Activated CD8-positive, alpha-beta memory T cell treated with anti-CD3 and anti-CD28 coated beads, Interleukin-2, amount 50 U/mL, for 1 hour (primary cell): ENCODE measurements around the gene SLC66A1.
"Not testable (repeated sequence)": the region's sequence is repeated elsewhere in the genome, so short reads cannot be mapped to it uniquely, and the experiment has no call there.

Experiments used
- DNase-seq: peaks from one replicate; pipeline ENCODE4 v3.0.0-alpha.2; 2020; ENCODE audit errors: extremely low read depth

SLC66A1 gene, protein sequence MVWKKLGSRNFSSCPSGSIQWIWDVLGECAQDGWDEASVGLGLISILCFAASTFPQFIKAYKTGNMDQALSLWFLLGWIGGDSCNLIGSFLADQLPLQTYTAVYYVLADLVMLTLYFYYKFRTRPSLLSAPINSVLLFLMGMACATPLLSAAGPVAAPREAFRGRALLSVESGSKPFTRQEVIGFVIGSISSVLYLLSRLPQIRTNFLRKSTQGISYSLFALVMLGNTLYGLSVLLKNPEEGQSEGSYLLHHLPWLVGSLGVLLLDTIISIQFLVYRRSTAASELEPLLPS

GRCh38 chr1:19311931-19312781, at the start of gene SLC66A1, which contains the start of gene AKR7A2:
Gene SLC66A1 (plus strand): TSS chr1:19312326. CDS start chr1:19317678, 5,352 bp downstream.
Gene AKR7A2 (minus strand): TSS chr1:19312144. CDS start chr1:19312124, 20 bp downstream.
- DNase-seq: peak; percentile 49

- DNase-seq: no peak
These were observed 49.4 kb upstream of the SLC66A1 start for GRCh38 chr1:19262744-19263143.

- DNase-seq: no peak
These were observed 43.7 kb upstream of the SLC66A1 start for GRCh38 chr1:19268445-19268844.

DNA sequence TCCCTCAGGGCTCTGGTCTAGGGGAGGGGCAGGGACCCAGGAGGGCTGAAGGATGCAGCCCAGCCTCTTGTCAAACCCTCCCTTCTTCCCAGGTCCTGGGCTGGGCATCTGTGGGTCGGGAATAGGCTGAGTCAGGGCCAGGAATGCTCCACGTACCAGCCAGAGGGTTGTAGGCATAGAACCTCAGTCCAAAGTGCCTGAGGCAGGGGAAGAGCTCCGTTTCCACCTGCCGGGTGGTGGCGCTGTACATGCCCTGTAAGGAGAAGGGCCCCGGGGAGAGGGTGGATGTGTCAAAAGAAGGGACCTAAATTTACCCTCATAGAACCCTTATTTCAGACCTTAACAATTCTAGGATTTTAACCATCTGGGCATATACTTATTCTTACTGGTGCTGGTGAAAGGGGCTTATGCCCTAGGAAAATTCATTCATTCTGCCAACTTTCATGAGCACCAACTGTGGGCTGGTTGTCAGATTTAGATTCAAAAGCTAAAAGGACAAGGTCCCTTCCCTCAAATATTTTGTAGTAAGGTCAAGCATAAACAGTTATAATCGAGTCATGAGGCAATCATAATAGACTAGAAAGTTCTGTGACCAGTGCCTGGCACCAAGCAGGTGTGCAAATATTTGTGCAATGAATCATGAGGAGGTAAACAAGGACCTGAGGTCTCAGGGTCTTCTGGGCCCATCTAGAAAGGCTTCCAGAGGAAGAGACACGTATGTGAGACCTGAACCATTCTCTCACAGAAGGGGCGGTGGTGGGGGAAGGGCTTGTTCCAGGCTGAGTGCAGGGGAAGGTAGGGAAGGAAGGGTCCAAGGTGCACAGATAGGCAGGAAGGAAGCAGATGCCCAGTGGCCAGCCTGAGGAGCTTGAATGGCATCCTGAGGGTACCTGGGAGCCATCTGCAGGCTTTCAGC, 42.4 kb upstream of the SLC66A1 start:
- DNase-seq: not testable (repeated sequence)

DNA sequence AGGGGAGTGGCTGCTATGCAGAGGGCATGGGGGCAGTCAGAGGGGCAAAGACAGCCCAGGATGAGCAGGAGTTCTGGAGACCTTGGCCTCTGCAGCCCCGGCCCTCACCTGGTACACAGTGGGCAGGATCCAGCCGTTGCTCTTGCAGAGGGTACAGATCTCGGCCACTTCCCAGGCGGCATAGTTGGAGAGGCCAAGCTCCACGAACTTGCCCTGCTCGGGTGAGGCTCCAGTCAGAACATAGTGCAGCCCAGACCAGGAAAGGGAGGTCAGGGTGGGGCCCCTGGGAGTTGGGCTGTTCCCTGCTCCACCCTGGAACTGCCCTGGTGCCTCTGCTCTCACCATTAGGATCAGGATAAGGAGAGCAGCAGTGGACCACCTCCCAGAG, 41.8 kb upstream of the SLC66A1 start:
- DNase-seq: not testable (repeated sequence)

DNA sequence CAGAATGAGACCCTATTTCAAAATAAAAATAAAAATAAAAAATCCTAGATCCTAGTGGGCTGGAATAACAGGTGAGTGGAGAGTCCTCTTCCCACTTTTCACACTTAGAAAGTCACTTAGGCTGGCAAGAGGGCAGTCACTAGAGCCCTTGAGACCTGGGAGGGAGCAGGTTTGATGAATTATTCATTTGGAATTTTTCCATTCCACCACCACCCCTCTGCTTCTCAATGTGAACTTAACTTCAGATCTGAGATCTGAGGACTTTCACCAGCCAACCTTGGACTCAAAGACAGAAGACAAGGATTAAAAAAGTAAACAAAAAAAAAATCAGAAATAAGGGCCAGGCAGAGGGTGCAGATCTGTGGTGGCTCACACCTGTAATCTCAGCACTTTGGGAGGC, 40.1 kb upstream of the SLC66A1 start:
- no peak for DNase-seq

GRCh38 chr1:19273106-19273843, 38.9 kb upstream of the SLC66A1 start:
- no peak for DNase-seq

- not testable (repeated sequence) for DNase-seq
These were observed 38.1 kb upstream of the SLC66A1 start for GRCh38 chr1:19273844-19274531.

DNA sequence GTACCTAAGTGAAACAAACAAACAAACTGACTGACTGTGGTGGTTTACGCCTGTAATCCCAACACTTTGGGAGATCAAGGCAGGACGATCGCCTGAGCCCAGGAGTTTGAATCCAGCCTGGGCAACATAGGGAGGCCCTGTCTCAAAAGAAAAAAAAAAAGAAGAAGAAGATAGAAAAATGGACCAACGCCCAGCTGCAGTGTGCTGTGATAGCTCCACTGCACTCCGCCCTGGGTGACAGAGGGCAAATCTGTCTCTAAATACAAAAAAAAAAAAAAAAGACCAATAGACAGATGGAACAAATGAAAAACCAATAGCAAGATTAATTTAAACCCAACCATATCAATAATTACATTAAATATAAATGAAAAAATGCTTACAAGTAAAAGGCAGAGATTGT, 37.5 kb upstream of the SLC66A1 start:
- DNase-seq: no peak

DNA sequence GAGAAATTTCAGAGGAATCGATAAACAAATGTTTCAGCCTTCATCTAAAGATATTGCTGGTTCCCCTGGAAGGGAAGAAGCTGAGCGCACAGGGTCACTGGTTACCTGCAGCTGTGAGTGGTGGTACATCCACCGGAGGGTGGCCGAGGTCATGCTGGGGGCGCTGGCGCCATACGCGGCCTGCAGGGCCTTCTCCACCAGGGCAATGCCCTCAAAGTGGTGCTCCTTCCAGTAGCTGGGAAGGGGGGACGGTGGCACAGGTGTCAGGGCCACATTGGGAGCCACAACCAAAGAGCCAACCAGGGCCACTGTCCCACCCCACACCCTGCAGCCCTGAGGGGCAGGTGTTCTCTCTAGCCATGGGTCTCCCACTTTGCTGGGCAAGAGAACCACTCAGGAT, 28.2 kb upstream of the SLC66A1 start:
- no peak for DNase-seq

GRCh38 chr1:19284881-19285280, 27.2 kb upstream of the SLC66A1 start:
- DNase-seq: no peak

GRCh38 chr1:19285366-19285765, 26.8 kb upstream of the SLC66A1 start:
- not testable (repeated sequence) for DNase-seq

DNA sequence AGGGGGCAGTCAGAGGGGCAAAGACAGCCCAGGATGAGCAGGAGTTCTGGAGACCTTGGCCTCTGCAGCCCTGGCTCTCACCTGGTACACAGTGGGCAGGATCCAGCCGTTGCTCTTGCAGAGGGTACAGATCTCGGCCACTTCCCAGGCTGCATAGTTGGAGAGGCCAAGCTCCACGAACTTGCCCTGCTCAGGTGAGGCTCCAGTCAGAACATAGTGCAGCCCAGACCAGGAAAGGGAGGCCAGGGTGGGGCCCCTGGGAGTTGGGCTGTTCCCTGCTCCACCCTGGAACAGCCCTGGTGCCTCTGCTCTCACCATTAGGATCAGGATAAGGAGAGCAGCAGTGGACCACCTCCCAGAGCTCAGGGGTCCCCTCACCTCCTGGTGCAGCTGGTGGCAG, 26.3 kb upstream of the SLC66A1 start:
- not testable (repeated sequence) for DNase-seq

DNA sequence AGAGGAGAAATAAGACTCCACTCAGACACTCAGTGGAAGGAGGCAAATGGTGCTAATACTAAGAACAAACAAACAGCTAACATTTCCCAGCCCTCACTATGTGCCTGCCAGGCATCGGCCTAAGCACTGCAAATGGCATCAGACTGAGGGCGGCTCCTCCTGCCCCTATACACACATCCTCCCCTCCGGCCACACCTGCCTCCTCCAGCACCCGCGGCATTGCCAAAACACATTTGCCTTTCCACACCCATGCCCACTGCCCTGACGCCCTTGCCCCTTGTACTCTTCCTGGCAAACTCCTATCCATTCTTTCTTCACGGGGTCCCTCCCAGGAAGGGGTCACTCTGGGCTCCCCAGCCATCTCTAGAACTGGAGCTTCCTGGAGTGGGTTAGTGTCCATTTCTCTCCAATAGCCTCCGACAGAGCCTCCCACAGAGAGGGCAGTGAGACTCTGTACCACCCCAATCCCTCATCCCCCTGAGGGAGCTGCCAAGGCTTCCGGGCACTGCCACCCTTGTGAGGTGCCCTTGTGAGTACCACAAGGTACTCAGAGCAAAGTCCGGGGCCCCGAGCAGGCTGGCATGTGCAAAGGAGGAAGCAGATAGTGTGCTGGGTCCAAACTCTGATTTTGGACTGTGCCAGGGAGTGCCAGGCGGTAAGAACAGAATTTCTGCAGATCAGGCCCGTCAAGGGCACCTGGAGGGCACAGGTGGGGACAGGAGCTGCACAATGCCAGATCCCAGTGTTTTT, 24.5 kb upstream of the SLC66A1 start:
- no peak for DNase-seq

DNA sequence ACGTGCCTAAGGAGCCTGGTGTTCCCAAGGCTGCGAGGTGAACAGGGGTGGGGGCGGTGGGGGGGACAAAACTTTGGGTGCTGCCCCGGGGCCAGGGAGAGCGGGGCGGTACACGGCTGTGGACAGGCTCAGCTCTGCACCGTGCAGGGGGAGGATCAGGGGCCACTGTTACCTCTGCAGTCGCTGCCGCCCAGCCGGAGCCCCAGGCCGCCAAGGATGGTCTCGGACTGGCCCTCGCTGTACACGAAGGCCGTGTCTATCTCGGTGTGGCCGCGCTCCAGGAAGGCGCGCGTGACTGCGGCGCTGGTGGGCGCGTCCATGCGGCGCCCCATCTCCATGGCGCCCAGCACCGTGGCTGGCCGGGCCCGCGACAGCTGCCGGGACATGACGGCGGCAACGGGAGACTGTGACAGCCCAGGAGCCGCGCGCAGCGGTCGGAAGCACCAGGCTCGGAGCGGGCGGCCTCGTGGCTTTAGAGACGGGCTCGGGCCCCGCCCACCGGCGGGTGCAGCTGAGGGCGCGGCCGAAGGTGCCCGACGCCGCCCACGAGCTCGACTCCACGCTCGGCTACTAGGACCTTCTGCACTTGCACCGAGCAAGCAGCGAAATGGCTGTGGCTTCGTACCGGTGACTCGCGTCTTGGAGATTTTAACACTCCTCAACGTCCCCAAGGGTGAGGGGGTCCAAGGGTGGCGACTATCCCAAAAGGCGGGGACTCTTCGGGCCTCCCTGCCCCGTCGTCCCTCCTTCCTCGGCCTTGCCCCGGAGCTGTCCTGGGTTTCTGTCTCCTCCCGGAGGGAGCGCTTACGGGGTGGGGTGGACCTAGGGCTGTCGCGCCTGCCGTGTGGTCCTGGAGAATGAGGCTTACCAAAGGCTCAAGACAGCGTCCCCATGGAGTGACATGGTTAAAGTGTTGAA, 23.5 kb upstream of the SLC66A1 start, which contains the start of gene AKR7A3:
Gene AKR7A3 (minus strand): TSS at position 447 of the 918 bp plus-strand sequence. CDS start 61 bp downstream, at position 386.
- not testable (repeated sequence) for DNase-seq

DNA sequence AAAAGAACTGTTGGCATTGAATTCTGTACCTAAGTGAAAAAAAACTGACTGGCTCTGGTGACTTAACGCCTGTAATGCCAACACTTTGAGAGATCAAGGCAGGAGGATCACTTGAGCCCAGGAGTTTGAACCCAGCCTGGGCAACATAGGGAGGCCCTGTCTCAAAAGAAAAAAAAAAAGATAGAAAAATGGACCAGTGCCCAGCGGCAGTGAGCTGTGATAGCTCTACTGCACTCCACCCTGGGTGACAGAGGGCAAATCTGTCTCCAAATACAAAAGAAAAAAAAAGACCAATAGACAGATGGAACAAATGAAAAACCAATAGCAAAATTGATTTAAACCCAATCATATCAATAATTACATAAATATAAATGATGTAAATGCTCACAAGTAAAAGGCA, 22.9 kb upstream of the SLC66A1 start:
- no peak for DNase-seq

GRCh38 chr1:19294638-19295037, 17.5 kb upstream of the SLC66A1 start:
- no peak for DNase-seq

DNA sequence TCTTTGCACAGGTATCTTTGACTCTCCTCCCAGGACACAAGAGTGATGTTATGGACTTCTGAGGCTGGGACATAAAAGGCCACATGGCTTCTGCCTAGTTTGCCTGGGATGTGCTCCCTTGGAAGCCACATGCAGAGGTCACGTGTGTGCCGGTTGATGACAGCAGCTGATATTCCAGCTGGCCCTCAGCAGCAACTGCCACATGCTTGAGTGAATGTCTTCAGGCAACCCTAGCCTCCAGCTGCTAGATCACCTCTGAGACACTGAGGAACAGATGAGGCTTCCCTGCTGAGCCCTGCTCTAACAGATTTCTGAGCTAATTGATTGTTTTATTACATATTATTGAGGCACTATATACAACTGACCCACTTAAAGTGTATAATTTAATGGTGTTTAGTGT, 11.9 kb upstream of the SLC66A1 start:
- DNase-seq: no peak

GRCh38 chr1:19304081-19304480, 8.0 kb upstream of the SLC66A1 start:
- not testable (repeated sequence) for DNase-seq
